ENCODE measurements around the gene C22orf39. TPM values are rescaled to one million over a fixed set of nuclear protein-coding genes. Genes with fewer than 3 reads are reported as not detected.
A peak's percentile ranks its signal among the peaks of the same experiment; 100 is the strongest.

C22orf39 gene
- total RNA-seq, 1 donor from 2014 or later: 76.2 TPM

- Histone ChIP-seq H3K27ac (replicated peaks) (peak overlapping the region; percentile 45), H3K27me3 (ENCODE audit: low read depth) (no peaks in the 10 kb centered on the region), H3K4me1 (peaks cover 11% of the 10 kb centered on the region), H3K9me3 (replicated peaks) (no peaks in the 10 kb centered on the region), H3K4me3 (no peak overlapping the region), H3K36me3 (no peaks in the 10 kb centered on the region)
- TF ChIP-seq CTCF (IDR thresholded peaks at IDR 0.05; ENCODE audit: borderline replicate concordance): no peak
- DNase-seq: no peak
- intact Hi-C loops (cut with micrococcal nuclease): no loop called here
Measured at GRCh38 chr22:19483481-19484244, 36.2 kb upstream of the C22orf39 start.

DNA sequence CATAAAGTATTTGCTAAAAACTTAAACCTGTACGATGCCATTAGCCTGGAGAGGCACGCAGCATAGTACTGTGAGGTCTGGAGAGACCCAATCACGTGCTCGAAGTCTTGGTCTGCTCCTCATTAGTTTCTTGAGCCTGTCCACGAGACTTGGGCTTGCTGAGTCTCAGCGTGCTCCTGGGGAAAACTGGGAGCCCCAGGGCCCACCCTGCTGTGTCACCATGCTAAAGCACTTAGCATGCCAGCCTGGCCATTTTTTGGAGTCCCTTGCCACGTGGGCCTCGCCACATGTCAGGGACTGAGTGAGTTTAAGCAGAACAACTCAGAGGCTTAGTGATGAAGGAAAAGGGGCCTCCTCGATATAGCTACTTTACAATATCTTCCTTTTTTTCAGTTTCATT, 34.8 kb upstream of the C22orf39 start:
- TF ChIP-seq CTCF (IDR thresholded peaks at IDR 0.05; ENCODE audit: borderline replicate concordance): no peak
- intact Hi-C loops (cut with micrococcal nuclease): no loop called here
- H3K9me3 ChIP-seq (replicated peaks): no peaks in the 10 kb centered on the region
- no peak for DNase-seq
- no peaks in the 10 kb centered on the region for H3K27me3 ChIP-seq (ENCODE audit: low read depth)
- H3K36me3 ChIP-seq: no peaks in the 10 kb centered on the region
- peaks cover 24% of the 10 kb centered on the region for H3K4me1 ChIP-seq
- H3K4me3 ChIP-seq: no peak overlapping the region
- no peak overlapping the region for H3K27ac ChIP-seq (replicated peaks)

- TF ChIP-seq CTCF (IDR thresholded peaks at IDR 0.05; ENCODE audit: borderline replicate concordance): no peak
- H3K4me1 ChIP-seq: peaks cover 39% of the 10 kb centered on the region
- intact Hi-C loops (cut with micrococcal nuclease): no loop called here
- no peak overlapping the region for H3K27ac ChIP-seq (replicated peaks)
- H3K9me3 ChIP-seq (replicated peaks): no peaks in the 10 kb centered on the region
- no peaks in the 10 kb centered on the region for H3K27me3 ChIP-seq (ENCODE audit: low read depth)
- no peaks in the 10 kb centered on the region for H3K36me3 ChIP-seq
- DNase-seq: no peak
- H3K4me3 ChIP-seq: no peak overlapping the region
Measured at GRCh38 chr22:19480789-19481188, 33.3 kb upstream of the C22orf39 start.

GRCh38 chr22:19480173-19480568, 32.7 kb upstream of the C22orf39 start:
- no peak overlapping the region for H3K27ac ChIP-seq (replicated peaks)
- peaks cover 44% of the 10 kb centered on the region for H3K4me1 ChIP-seq
- no peaks in the 10 kb centered on the region for H3K9me3 ChIP-seq (replicated peaks)
- DNase-seq: no peak
- peaks cover 5% of the 10 kb centered on the region for H3K36me3 ChIP-seq
- H3K27me3 ChIP-seq (ENCODE audit: low read depth): no peaks in the 10 kb centered on the region
- intact Hi-C loops (cut with micrococcal nuclease): no loop called here
- H3K4me3 ChIP-seq: peak overlapping the region; percentile 90
- no peak for TF ChIP-seq CTCF (IDR thresholded peaks at IDR 0.05; ENCODE audit: borderline replicate concordance)

GRCh38 chr22:19479355-19480172, 32.1 kb upstream of the C22orf39 start, which contains the start of gene CDC45:
TSS of gene CDC45 (plus strand) at chr22:19479920. CDS start at chr22:19479969, 49 bp downstream.
- peak; percentile 96 for DNase-seq
- TF ChIP-seq CTCF (IDR thresholded peaks at IDR 0.05; ENCODE audit: borderline replicate concordance): no peak

More at GRCh38 chr22:19479355-19480172, 32.1 kb upstream of the C22orf39 start, which contains the start of gene CDC45:
- H3K27ac ChIP-seq (replicated peaks): peak within 1 kb of the TSS; percentile 98
- intact Hi-C loops (cut with micrococcal nuclease): no loop called here
- H3K36me3 ChIP-seq: peaks cover 11% of the 10 kb centered on the region
- no peaks in the 10 kb centered on the region for H3K27me3 ChIP-seq (ENCODE audit: low read depth)
- H3K9me3 ChIP-seq (replicated peaks): no peaks in the 10 kb centered on the region
- H3K4me1 ChIP-seq: peaks cover 44% of the 10 kb centered on the region
- H3K4me3 ChIP-seq: peak within 1 kb of the TSS; percentile 90

Measured in left ventricle myocardium inferior (tissue), 1 donor.